Prostate gland (tissue), 2 donors: Measurements from ENCODE around the gene TARDBP.

ENCODE experiments used
- POLR2A ChIP-seq: fragments of 450-650 bp; IDR thresholded peaks from one replicate; pipeline ENCODE4 v1.6.1; 2016; ENCODE audit warnings: antibody characterized with exemption, mild to moderate bottlenecking
- POLR2AphosphoS5 ChIP-seq: sonication (generic); formaldehyde crosslinking; IDR thresholded peaks from one replicate; pipeline ENCODE4 v1.6.1; 2017; ENCODE audit warnings: antibody characterized with exemption
- TF ChIP-seq, protein P1 (sequence below), 4 experiments: fragments of 200-600 bp in 2 of 4; fragments of 450-650 bp in 2 of 4; sonication (generic) in 2 of 4; IDR thresholded peaks; 1 replicate in 3 of 4; 2 replicates in 1 of 4; pipeline ENCODE4 v1.5.1; 2016 to 2019; ENCODE audit warnings: antibody characterized with exemption in 4 of 4, mild to moderate bottlenecking in 2 of 4, moderate library complexity in 2 of 4

DNA sequence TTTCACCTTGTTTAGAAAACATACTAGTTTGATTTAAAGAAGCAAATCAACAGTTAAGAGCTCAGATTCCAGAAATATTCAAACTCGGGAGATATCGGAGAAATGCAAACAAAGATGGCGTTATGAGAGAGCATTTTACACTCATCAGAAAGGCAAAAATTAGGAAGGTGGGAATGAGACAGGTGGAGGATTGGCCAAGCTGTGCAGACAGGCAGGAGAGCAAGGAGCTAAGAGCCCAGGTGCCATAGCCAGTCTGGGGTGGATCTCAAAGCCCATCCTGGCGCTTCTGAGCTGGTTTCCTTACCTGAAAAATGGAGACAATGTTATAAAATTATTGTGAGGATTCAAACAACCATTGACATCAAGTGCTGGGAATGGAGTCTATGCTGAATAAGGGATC is 19.6 kb upstream of the TARDBP start:
- TF ChIP-seq, protein P1, sequence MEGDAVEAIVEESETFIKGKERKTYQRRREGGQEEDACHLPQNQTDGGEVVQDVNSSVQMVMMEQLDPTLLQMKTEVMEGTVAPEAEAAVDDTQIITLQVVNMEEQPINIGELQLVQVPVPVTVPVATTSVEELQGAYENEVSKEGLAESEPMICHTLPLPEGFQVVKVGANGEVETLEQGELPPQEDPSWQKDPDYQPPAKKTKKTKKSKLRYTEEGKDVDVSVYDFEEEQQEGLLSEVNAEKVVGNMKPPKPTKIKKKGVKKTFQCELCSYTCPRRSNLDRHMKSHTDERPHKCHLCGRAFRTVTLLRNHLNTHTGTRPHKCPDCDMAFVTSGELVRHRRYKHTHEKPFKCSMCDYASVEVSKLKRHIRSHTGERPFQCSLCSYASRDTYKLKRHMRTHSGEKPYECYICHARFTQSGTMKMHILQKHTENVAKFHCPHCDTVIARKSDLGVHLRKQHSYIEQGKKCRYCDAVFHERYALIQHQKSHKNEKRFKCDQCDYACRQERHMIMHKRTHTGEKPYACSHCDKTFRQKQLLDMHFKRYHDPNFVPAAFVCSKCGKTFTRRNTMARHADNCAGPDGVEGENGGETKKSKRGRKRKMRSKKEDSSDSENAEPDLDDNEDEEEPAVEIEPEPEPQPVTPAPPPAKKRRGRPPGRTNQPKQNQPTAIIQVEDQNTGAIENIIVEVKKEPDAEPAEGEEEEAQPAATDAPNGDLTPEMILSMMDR (IDR thresholded peaks at IDR 0.05) = no peak
- TF ChIP-seq POLR2A (no peak), POLR2AphosphoS5 (no peak)
